ENCODE results near the gene CERK.
"Not testable (repeated sequence)": the region's sequence is repeated elsewhere in the genome, so short reads cannot be mapped to it uniquely, and the experiment has no call there.

Gene CERK, protein sequence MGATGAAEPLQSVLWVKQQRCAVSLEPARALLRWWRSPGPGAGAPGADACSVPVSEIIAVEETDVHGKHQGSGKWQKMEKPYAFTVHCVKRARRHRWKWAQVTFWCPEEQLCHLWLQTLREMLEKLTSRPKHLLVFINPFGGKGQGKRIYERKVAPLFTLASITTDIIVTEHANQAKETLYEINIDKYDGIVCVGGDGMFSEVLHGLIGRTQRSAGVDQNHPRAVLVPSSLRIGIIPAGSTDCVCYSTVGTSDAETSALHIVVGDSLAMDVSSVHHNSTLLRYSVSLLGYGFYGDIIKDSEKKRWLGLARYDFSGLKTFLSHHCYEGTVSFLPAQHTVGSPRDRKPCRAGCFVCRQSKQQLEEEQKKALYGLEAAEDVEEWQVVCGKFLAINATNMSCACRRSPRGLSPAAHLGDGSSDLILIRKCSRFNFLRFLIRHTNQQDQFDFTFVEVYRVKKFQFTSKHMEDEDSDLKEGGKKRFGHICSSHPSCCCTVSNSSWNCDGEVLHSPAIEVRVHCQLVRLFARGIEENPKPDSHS

DNA sequence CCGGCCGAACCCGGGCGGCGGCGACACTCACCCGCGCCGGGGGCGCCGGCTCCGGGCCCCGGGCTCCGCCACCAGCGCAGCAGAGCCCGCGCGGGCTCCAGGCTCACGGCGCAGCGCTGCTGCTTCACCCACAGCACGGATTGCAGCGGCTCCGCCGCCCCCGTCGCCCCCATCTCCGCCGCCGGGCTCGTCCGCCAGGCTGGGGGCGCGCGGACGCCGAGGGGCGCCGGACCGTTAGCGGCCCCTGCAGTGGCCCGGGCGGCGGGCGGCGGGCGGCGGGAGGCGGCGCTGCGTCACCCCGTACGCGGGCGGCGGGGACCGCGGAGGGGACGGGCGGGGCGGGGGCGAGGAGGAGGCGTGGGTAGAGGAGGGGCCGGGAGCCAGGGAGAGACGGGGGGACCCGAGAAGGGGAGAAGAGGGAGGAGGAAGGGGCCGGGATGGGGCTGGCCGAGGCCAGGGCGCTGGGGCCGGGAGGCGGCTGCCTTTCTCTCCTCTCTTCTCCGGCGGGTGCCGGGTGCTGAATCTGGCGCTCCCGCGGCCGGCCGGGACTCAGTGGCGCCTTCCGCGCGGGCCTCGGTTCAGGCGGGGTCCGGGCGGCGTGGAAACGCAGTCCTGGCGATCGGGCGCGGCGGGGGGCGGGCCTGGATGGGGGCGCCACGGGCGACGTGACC is at the start of gene CERK:
CERK (minus strand) TSS at position 277 of the 671 bp plus-strand sequence; CDS start at position 173, 104 bp downstream.
- no peak for DNase-seq (ENCODE audit: low read depth)

DNA sequence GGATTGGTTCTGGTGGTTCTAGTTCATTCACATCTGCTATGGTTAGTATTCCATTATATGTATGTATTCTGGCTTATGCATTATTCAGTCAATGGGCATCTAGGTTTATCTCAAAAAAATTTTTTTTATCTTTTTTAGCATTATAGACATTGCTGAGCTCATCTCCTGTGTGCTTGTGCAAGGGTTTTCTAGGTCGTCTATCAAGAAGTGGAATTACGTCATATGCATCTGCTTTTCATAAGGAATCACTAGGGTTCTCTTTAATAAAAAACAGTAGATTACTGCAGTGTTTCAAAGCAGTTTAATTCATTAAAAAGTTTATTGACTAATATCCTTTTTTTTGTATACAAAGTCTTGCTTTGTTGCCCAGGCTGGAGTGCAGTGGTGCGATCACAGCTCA is 45.7 kb upstream of the CERK start:
- no peak for DNase-seq (ENCODE audit: low read depth)

DNA sequence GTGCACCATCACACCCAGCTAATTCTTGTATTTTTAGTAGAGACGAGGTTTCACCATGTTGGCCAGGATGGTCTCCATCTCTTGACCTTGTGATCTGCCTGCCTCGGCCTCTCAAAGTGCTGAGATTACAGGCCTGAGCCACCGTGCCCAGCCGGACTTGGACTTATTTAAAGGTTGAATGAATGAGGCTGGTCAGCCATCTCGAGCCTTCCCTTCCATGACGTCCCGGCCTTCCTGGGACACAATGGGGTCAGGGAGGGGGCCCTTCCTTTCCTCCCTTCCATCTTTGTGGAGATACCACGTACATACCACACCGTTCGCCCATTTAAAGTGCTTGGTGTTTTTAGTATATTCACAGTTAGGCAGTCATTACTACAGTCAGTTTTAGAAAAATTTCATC is 44.1 kb upstream of the CERK start:
- not testable (repeated sequence) for DNase-seq (ENCODE audit: low read depth)

DNA sequence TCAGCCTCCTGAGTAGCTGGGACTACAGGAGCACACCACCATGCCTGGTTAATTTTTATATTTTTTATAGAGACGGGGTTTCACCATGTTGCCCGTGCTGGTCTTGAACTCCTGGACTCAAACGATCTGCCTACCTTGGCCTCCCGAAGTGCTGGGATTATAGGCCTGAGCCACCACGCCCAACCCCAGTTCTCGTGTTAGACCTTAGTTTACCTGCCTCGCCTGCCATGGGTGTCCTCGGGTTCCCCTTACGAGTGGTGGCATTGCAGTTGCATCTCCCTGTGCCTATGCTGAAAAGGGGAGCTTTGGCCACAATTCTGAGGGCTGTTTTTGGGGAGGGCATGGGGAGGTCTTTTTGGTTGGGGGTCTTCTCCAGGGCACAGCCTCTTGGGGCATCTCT is 43.2 kb upstream of the CERK start:
- no peak for DNase-seq (ENCODE audit: low read depth)

DNA sequence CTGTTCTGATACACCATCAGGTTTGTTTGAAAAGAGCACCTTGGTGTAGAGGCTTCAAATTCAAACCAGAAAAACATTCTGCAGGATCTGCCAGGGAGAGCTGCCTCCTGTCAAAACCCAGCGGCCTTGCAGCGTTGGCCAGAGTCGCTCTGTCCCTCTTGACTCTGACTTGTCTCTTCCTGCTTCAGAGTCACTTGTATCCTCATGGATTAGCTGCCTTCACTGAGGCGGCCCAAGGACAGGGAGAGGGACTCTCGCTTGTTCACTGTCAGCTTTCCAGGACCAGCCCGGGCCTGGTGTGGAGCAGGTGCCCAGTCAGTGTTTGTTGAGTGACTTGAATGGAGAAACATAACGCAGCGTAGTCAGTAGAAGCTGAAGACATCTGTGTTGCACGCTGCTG is 42.4 kb upstream of the CERK start:
- DNase-seq (ENCODE audit: low read depth), result no peak

DNA sequence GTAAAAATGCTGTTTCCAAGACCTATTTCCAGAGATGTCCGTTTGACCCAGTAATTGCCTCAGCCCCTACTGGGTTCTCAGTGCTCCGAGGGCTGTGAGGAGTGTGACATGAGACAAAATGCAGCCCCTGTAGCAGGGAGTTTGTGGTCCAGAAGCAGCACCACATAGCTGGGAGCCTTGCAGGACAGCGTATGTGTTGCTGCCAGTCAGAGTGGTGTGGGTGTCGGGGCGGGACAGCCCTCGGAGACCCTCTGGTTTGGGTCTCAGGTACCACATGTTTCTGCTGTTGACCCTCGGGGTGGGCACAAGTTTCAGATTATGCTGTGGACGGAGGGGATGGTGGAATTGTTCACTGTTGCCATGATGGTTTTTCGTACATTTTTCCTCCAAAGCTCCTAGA is 41.6 kb upstream of the CERK start:
- DNase-seq (ENCODE audit: low read depth), result no peak

DNA sequence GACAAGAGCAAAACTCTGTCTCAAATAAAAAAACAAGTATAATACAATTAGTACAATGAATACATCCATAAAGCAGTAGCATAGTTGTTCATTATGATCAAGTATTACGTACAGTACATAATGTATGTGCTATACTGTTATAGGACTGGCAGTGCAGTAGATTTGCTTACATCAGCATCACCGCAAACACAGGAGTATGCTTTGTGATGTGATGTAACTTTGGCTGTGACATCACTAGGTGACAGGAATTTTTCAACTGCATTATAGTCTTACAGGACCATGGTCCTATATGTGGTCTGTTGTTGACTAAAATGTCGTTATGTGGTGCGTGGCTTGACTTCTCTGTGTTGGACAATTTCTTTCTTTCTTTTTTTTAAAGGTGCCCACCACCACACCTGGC is 41.0 kb upstream of the CERK start:
- DNase-seq (ENCODE audit: low read depth), result no peak

DNA sequence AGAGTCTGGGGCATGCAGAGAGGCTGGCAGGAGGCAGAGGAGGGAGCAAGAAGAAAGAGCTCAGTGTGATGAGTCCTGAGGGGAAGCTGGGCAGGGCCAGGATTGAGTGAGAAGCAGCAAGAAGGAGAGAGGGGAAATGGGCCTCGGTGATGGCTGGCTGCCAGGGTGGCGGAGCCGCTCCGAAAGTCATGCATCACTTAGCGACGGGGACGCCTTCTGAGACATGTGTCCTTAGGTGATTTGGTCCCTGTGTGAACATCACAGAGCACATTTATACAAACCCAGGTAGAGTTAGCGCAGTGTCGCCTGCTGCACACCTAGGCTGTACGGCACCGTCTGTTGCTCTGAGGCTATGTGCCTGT is 39.5 kb upstream of the CERK start:
- DNase-seq (ENCODE audit: low read depth), result no peak

DNA sequence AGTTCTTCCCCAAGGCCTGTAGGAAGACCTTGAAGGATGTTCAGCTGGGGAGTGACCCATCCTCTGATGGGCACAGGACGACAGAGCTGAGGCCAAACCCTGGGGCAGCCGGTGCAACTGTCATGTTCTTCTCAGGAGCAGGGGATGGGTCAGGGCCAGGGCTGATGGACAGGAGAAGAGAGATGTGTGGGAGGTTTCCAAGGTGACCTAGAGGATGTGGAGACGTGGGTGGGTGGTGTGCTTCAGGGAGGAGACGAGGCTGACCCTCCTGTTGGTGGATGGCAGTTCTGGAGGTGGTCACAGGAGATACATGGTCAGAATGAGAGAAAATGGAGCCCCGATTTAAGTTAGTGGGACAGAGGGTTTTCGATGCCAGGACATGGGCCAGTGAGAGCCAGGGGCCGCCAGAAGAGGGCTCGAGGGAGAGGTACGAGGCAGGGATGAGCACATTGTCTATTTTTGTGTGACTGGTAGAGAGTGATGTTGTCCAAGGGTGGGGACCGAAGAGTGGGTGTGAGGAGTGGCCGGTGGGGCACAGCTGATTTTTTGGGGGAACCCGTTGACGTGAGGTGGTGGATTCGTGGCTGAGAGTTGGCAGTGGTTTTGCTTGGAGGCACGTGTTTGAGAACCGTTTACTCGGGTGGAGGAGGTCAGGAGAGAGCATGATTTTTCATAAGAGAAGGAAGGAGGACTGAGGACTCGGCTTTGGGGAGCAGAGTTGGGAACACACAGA is 39.0 kb upstream of the CERK start:
- DNase-seq (ENCODE audit: low read depth), result no peak

DNA sequence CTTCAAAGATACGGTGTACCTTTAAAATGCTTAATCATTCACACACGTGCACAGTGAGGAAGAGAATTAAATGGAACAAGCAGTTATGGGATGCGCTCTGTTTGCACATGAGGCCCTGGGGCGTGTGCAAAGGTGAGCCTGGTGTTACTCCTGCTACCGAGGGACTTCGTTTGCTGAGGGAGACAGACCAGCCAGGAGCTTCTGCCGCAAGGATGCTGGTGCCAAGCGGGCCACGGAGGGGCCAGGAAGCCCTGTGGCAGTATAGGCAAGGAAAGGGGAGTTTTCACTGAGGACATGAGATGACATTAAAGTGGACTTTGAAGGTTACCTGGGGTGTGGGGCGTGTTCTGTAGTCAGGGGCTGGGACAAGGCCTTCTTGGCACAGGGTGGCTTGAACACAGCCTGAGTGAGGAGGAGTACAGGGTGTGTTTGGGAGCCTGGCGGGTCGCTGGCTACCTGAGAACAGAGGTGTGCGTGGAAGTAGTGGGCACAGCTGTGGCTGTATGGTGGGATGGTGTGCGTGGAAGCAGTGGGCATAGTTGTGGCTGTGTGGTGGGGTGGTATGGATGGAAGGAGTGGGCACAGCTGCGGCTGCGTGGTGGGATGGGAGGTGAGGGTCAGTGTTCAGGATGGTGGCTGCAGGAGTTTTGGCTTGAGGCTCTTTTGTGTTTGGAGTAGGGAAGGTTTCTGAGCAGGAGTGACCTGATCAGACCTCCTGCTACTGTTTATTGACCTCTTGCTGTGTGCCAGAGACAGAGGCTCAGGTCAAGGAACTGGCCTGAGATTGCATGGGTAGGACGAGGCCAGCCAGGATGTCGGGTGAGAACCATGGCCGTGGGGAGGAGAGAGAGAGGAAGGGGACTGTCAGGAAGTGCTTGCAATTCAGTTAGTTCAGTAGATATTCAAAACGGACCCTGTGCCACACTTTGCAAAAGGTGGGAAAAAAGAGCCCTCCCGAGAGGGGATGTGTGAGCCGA is 38.1 kb upstream of the CERK start:
- DNase-seq (ENCODE audit: low read depth), result no peak

DNA sequence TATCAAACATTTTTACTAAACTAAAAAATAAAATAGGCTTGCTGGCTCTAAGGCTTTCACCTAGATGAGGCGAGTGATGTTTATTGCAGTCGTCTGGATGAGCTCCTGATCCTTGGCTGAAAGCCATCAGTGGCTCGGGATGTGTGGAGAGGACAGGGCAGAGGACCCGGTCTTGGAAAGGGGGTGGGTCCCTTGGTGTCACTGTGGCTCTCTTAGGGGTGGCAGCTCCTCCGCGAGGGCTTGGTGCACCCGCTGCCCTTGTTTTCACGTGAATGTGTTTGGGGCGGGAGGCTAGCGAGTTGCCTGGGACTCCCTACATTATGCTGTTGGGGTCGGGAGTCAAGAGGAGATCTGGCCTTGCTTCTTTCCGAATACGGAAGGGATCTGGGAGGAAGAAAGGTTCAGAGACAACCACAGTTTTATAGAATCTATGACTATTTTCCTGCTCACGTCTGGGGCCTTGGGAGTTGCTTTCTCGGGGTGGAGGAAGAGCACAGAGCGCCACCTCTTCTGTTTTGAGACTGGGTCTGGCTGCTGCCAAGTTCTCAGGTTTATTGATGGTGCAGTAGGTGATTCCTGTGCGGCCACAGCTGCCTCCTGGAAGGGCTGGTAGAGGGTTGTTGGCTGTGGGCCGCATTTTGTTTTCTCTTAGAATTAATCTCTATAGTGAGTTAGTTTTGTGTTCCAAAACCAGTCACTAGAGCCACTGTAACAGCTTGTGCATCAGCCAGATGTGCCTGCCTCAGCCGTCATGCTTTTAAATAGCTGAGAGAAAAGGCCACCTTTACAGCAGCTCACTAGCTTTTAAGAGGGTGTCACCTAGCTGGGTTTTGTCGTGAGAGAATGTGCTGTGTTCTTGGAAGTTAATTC is 37.2 kb upstream of the CERK start:
- DNase-seq (ENCODE audit: low read depth), result no peak

DNA sequence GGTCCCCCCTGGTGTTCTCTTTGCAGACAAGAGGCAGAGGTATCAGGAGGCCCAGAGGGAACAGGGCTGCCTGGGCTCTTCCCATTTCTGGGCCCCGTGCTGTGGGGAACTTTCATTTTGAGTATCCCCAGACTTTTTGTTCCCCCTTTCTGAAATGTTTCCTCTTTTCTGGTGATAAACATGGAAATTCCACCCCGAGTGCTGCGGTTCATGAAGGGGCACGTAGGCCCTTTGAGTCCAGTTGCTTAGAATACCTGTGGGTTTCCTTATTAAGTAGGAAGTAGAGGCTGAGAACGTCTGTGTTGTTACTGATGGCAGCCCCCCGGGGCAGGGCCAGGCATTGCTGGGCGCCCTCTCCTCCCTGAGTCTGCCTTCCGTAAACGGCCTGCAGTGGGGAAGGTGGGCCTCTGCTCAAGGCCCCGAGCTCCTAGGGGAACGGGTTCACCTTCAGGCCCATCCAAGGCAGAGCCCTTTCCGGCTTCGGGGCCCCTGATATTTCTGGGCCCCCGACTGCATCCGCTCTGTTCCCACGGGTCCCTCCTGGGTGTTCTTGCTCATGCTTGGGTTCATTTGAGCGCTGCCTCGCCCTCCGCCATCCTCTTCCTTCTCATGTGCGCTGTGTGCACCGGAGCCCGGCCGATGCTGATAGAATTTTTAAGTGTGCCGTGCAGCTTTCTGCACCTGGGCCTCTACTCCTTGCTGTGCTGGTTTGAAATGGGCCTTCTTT is 36.4 kb upstream of the CERK start:
- DNase-seq (ENCODE audit: low read depth), result no peak

DNA sequence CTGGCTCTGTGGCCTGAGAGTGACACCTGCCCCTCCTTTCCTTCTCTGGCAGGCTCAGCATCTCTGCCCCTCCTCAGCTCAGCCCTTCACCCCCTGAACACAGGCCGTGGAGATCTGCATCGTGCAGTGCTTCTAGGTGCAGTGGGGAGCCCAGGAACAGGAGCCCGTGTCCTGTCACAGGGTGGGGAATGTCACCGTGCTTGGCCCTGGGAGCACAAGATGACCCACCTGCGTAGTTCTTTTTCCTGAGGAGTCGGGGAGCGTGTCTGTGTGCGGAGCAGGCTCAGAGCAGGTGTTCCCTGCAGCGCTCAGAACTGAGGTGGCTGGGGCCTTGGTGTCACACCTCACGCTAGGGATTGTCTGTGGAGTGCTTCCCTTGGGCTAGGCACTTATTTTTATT is 35.0 kb upstream of the CERK start:
- DNase-seq (ENCODE audit: low read depth), result no peak

DNA sequence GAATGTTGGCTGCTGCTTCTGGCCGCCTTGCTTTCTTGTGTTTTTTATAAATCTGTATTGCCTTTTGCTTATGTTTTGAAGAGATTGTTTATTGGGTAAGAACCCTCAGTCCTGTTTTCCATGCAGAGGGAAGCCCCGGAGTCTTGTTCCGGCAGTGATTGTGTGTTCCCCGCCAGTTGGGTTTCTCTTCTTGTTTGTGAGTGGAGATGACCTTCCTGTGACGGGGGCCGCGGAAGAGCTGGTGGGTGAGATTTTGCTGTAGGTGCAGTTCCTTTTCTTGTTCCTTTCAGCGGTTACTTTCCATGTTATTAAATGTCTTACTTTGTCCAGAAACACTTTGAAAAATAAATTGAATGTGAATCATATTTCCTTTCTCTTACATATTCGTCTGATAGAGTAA is 32.7 kb upstream of the CERK start:
- DNase-seq (ENCODE audit: low read depth), result no peak

DNA sequence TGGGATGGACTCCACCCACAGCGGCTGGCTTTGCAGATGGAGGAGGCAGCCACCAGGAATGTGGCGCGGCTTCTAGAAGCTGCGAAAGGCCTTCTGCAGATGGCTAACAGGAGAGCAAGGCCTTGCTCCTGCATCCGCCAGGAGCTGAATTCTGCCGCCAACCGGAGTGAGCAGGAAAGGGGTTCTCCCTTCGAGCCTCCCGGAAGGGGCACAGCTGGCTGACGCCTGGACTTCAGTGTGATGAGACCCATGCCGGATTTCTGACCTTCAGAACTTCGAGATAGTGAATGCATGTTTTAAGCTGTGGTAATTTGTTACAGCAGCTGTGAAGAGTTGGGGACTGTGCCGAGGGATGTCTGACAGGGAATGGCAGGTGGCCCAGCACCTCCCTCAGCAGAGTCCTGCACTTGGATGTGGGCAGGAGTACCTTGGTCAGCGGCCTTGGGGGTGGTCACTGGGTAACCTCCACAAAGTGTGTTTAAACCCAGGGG is 32.1 kb upstream of the CERK start:
- no peak for DNase-seq (ENCODE audit: low read depth)

DNA sequence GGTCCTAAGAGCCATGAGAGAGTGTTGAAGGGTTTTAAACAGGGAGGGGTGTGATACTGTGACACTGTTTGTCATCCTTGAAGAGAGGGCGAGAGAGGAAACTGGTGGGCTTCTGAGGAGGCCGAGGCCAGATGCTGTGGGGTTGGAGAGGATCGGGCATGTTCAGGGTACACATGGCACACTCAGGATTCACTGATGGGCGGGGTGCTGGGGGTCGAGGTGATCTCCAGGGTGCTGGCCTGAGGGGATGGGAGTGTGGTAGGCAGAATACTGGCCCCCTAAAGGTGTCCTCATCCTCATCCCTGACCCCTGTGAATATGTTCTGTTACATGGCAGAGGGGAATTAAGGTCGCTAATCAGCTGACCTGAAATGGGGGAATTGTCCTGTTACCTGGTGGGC is 31.7 kb upstream of the CERK start:
- DNase-seq (ENCODE audit: low read depth), result no peak

DNA sequence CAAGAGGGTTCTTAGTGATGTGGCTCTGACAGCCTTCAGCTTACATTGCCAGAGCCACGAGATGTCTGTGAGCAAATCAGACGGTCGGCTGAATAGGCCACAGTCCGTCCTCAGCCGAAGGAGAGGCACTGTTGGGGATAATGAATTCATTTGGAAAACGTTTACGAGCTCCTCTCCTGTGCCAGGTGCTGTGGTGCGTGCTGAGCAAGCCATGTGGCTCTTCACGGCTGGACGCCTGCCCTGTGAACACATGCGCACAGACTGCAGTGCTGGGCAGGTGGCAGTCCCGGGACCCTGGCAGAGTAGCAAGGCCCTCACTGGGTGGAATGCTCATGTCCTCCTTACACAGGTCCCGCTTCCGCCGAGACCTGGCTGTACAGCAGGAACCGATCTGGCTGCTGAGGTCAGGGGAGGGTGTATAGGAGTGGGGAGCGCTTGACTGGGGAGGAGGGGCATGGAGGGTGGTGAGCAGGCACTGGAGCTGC is 31.2 kb upstream of the CERK start:
- no peak for DNase-seq (ENCODE audit: low read depth)

DNA sequence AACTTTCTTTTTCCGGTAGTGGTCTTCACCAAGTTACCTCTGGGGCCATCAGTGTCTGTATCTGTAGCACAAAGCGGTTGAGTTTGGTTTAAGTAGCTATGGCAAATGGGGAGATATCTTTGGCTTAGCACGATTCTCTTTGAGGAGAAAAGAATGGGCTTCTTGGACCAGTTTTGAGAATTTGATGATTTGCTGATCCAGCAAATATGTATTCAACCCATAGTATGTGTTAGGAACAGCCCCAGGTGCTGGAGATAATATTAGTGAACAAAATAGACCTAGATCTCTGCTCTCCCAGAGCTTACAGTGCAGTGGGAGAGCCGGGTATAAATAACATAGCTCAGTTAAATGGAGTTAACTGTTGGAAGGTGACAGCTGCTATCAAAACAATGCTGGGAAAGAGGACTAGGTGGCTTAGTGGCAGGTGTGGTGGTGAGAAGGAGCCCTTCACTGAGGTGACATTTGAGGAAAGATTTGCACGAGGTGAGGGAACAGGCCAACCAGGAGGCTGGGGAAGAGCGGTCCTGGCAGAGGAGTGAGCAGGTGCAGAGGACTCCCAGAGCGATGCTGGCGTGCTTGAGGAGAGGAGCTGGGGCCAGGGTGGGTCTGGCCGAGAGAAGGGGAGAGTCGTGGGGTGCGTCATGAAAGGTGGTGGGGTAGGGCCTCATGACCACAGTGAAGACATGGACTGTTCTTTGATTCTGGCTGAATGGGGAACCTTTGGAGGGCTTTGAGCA is 29.4 kb upstream of the CERK start:
- DNase-seq (ENCODE audit: low read depth), result no peak

DNA sequence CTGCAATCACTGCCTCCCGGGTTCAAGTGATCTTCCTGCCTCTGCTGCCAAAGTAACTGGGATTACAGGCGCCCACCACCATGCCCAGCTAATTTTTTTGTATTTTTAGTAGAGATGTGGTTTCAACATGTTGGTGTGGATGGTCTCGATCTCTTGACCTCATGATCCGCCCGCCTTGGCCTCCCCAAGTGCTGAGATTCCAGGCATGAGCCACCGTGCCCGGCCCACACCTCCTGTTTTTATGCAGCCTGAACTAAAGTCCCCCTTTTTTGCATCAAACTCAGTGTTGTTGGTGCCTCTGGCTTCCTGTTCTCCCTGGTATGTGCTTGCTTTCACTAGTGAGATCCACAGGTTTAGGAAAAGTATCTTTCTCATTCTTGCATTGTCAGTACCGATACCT is 28.6 kb upstream of the CERK start:
- DNase-seq (ENCODE audit: low read depth), result no peak

Measured in activated T-cell treated with anti-CD3 and anti-CD28 coated beads for 48 hours (primary cell).